K562 (cell line): ENCODE measurements around the gene SCLY.

Experiments used
- CTBP1 ChIP-seq: fragments of 450-650 bp; IDR thresholded peaks from 2 replicates; pipeline ENCODE4 v1.6.1; 2016; ENCODE audit warnings: borderline replicate concordance
- MEIS2 ChIP-seq: fragments of 450-650 bp; IDR thresholded peaks from 2 replicates; pipeline ENCODE4 v1.6.1; 2014; ENCODE audit warnings: mild to moderate bottlenecking; ENCODE audit not compliant: partially characterized antibody
- MYNN ChIP-seq, 2 experiments: sonication (generic); formaldehyde crosslinking in 1 of 2; IDR thresholded peaks; 2 replicates each; pipeline versions ENCODE4 v1.5.0 to v1.6.1; 2016 to 2020; ENCODE audit warnings: antibody characterized with exemption in 1 of 2, missing genetic modification reagents in 1 of 2
- PHB ChIP-seq: fragments of 250-450 bp; sonication (Bioruptor Pico); IDR thresholded peaks from 2 replicates; pipeline ENCODE4 v1.5.0; 2021
- POLR2AphosphoS5 ChIP-seq: IDR thresholded peaks from 2 replicates; pipeline ENCODE4 v1.6.1; 2011; ENCODE audit warnings: mild to moderate bottlenecking, low read depth, low read length, moderate library complexity; ENCODE audit not compliant: control insufficient read depth, insufficient read depth
- RB1 ChIP-seq: fragments of 450-650 bp; IDR thresholded peaks from 2 replicates; pipeline ENCODE4 v1.6.1; 2017; ENCODE audit warnings: low read depth, mild to moderate bottlenecking
- RCOR1 ChIP-seq, 2 experiments: IDR thresholded peaks; 2 replicates each; pipeline ENCODE4 v1.6.1; 2012; ENCODE audit warnings: low read depth in 2 of 2, low read length in 2 of 2, borderline replicate concordance in 1 of 2, improper control_type of control experiment in 1 of 2
- ZBTB34 ChIP-seq: fragments of 250-450 bp; sonication (Bioruptor Pico); IDR thresholded peaks from 2 replicates; pipeline ENCODE4 v1.8.0; 2021; ENCODE audit warnings: mild to moderate bottlenecking, moderate library complexity
- TF ChIP-seq, protein P1 (sequence below): fragments of 450-650 bp; IDR thresholded peaks from 2 replicates; pipeline ENCODE4 v1.6.1; 2016
- TF ChIP-seq, protein P2 (sequence below), 3 experiments: IDR thresholded peaks in 2 of 3; conservative IDR thresholded peaks in 1 of 3; 2 replicates each; pipeline ENCODE4 v1.5.1; 2011 to 2012; ENCODE audit warnings: low read length in 3 of 3, mild to moderate bottlenecking in 3 of 3, control low read depth in 2 of 3, improper control_type of control experiment in 1 of 3, inconsistent platforms in 1 of 3, low read depth in 1 of 3, mixed read lengths in 1 of 3, moderate library complexity in 1 of 3; ENCODE audit not compliant: insufficient read depth in 2 of 3
- TF ChIP-seq, protein P3 (sequence below): fragments of 250-450 bp; sonication (Bioruptor Pico); IDR thresholded peaks from 2 replicates; pipeline ENCODE4 v1.4.0; 2020

DNA sequence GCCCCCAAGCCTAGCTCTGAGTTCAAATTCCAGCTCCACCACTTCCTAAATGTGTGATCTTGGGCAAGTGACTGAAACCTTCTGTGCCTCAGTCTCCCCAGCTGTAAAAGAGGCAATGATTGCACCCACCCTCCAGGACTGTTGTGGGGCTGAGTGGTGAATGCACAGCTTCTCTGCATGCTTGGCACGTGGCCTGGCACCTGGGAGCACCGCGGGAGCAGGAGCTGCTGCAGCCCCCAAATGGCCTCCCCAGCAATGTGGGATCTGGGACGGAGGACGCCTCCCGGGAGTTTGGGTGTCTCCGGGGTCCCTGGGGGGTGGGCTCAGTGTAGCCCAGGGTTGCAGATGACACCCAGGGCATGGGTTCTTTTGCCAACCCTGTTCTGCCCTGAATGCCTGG, 79.2 kb downstream of the SCLY start:
- TF ChIP-seq RCOR1 (IDR thresholded peaks at IDR 0.05; ENCODE audit: borderline replicate concordance in 1 of 2, low read depth in 2 of 2, low read length in 2 of 2), result no peak
- TF ChIP-seq ZBTB34 (CRISPR knock-in tag), result no peak
- TF ChIP-seq MEIS2, result no peak
- no peak for TF ChIP-seq POLR2AphosphoS5
- TF ChIP-seq RB1, result no peak
- TF ChIP-seq, protein P1, sequence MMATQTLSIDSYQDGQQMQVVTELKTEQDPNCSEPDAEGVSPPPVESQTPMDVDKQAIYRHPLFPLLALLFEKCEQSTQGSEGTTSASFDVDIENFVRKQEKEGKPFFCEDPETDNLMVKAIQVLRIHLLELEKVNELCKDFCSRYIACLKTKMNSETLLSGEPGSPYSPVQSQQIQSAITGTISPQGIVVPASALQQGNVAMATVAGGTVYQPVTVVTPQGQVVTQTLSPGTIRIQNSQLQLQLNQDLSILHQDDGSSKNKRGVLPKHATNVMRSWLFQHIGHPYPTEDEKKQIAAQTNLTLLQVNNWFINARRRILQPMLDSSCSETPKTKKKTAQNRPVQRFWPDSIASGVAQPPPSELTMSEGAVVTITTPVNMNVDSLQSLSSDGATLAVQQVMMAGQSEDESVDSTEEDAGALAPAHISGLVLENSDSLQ, result no peak
- TF ChIP-seq, protein P2, sequence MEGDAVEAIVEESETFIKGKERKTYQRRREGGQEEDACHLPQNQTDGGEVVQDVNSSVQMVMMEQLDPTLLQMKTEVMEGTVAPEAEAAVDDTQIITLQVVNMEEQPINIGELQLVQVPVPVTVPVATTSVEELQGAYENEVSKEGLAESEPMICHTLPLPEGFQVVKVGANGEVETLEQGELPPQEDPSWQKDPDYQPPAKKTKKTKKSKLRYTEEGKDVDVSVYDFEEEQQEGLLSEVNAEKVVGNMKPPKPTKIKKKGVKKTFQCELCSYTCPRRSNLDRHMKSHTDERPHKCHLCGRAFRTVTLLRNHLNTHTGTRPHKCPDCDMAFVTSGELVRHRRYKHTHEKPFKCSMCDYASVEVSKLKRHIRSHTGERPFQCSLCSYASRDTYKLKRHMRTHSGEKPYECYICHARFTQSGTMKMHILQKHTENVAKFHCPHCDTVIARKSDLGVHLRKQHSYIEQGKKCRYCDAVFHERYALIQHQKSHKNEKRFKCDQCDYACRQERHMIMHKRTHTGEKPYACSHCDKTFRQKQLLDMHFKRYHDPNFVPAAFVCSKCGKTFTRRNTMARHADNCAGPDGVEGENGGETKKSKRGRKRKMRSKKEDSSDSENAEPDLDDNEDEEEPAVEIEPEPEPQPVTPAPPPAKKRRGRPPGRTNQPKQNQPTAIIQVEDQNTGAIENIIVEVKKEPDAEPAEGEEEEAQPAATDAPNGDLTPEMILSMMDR (IDR thresholded peaks at IDR 0.05 in 2 of 3, conservative IDR thresholded peaks at IDR 0.05 in 1 of 3; ENCODE audit: insufficient read depth in 2 of 3, low read depth in 1 of 3, low read length in 3 of 3), result no peak
- TF ChIP-seq MYNN (IDR thresholded peaks at IDR 0.05), result no peak
- TF ChIP-seq MYNN (CRISPR knock-in tag; IDR thresholded peaks at IDR 0.05), result no peak
- TF ChIP-seq PHB (CRISPR knock-in tag), result no peak
- TF ChIP-seq, protein P3, sequence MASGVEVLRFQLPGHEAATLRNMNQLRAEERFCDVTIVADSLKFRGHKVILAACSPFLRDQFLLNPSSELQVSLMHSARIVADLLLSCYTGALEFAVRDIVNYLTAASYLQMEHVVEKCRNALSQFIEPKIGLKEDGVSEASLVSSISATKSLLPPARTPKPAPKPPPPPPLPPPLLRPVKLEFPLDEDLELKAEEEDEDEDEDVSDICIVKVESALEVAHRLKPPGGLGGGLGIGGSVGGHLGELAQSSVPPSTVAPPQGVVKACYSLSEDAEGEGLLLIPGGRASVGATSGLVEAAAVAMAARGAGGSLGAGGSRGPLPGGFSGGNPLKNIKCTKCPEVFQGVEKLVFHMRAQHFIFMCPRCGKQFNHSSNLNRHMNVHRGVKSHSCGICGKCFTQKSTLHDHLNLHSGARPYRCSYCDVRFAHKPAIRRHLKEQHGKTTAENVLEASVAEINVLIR (CRISPR knock-in tag), result no peak
- TF ChIP-seq CTBP1, result no peak
